MM.1S (cell line): ENCODE measurements around the gene HGF.

ENCODE experiments used
- EZH2 ChIP-seq: fragments of 300-600 bp; sonication (generic); optimal IDR thresholded peaks from 2 replicates; pipeline ENCODE3; 2017; ENCODE audit warnings: low read depth, mild to moderate bottlenecking, antibody characterized with exemption, low read length, mixed read lengths
- EZH2phosphoT487 ChIP-seq: fragments of 300-600 bp; sonication (generic); IDR thresholded peaks from 2 replicates; pipeline ENCODE4 v1.6.1; 2018; ENCODE audit warnings: antibody characterized with exemption, low read length
- TF ChIP-seq, protein P1 (sequence below): fragments of 300-600 bp; sonication (generic); IDR thresholded peaks from 2 replicates; pipeline ENCODE4 v1.5.1; 2016; ENCODE audit warnings: antibody characterized with exemption, low read length, mixed read lengths

DNA sequence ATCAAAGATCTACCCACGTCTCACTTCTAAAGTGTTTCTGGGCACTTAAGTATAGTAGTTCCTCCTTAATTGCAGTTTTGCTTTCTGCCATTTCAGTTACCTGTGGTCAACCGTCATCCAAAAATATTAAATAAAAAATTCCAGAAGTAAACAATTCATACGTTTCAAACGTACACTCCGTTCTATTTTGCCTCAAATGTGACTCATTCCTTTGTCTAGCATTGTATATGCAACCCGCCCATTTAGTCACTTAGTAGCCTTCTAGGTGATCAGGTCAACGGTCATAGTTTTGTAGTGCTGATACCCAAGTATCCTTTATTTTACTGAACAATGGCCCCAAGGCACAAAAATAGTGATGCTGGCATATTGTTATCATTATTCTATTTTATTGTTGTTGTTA, 33.8 kb downstream of the HGF start:
- TF ChIP-seq, protein P1, sequence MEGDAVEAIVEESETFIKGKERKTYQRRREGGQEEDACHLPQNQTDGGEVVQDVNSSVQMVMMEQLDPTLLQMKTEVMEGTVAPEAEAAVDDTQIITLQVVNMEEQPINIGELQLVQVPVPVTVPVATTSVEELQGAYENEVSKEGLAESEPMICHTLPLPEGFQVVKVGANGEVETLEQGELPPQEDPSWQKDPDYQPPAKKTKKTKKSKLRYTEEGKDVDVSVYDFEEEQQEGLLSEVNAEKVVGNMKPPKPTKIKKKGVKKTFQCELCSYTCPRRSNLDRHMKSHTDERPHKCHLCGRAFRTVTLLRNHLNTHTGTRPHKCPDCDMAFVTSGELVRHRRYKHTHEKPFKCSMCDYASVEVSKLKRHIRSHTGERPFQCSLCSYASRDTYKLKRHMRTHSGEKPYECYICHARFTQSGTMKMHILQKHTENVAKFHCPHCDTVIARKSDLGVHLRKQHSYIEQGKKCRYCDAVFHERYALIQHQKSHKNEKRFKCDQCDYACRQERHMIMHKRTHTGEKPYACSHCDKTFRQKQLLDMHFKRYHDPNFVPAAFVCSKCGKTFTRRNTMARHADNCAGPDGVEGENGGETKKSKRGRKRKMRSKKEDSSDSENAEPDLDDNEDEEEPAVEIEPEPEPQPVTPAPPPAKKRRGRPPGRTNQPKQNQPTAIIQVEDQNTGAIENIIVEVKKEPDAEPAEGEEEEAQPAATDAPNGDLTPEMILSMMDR: no peak
- TF ChIP-seq EZH2phosphoT487 (no peak), EZH2 (no peak)
